ENCODE results near the gene ELP1.

Gene ELP1

GRCh38 chr9:108885643-108886348 is 48.1 kb downstream of the ELP1 start:
- Histone ChIP-seq H3K4me1 (ENCODE audit: insufficient read depth, low read length, severe bottlenecking) (peaks cover 16% of the 10 kb centered on the region), H3K9ac (ENCODE audit: low read length) (no peak overlapping the region), H3K27ac (ENCODE audit: low read depth, low read length, poor library complexity, severe bottlenecking) (peak overlapping the region; percentile 87), H3K4me2 (ENCODE audit: low read length) (peak overlapping the region; percentile 26; the same call in 1 of the 2 replicates), H4K20me1 (ENCODE audit: insufficient read depth, low read length) (no peaks in the 10 kb centered on the region), H3K9me2 (ENCODE audit: low read depth, low read length) (no peaks in the 10 kb centered on the region), H3F3A (ENCODE audit: insufficient read depth, low read length) (no peaks in the 10 kb centered on the region), H3K27me3 (ENCODE audit: insufficient read depth, low read length) (no peaks in the 10 kb centered on the region), H3K4me3 (ENCODE audit: low read depth, low read length, poor library complexity, severe bottlenecking) (no peak overlapping the region), H3K36me3 (ENCODE audit: insufficient read depth, low read length) (peaks cover 56% of the 10 kb centered on the region), H2AFZ (ENCODE audit: low read length) (no peak overlapping the region), H3K79me2 (ENCODE audit: insufficient read depth, low read length) (no peaks in the 10 kb centered on the region), H3K9me3 (ENCODE audit: low read length) (no peaks in the 10 kb centered on the region)
- no peak for TF ChIP-seq EZH2 (IDR thresholded peaks at IDR 0.05; ENCODE audit: borderline replicate concordance, low read length)
- no peak for TF ChIP-seq CTCF (IDR thresholded peaks at IDR 0.05; ENCODE audit: low read length)

GRCh38 chr9:108884701-108885100 is 49.2 kb downstream of the ELP1 start:
- H3K79me2 ChIP-seq (ENCODE audit: insufficient read depth, low read length): no peaks in the 10 kb centered on the region
- H4K20me1 ChIP-seq (ENCODE audit: insufficient read depth, low read length): no peaks in the 10 kb centered on the region
- H3K27me3 ChIP-seq (ENCODE audit: insufficient read depth, low read length): no peaks in the 10 kb centered on the region
- no peak overlapping the region for H3K9ac ChIP-seq (ENCODE audit: low read length)
- H3K9me2 ChIP-seq (ENCODE audit: low read depth, low read length): no peaks in the 10 kb centered on the region
- no peak overlapping the region for H2AFZ ChIP-seq (ENCODE audit: low read length)
- peaks cover 16% of the 10 kb centered on the region for H3K4me1 ChIP-seq (ENCODE audit: insufficient read depth, low read length, severe bottlenecking)
- no peaks in the 10 kb centered on the region for H3F3A ChIP-seq (ENCODE audit: insufficient read depth, low read length)
- no peak for TF ChIP-seq EZH2 (IDR thresholded peaks at IDR 0.05; ENCODE audit: borderline replicate concordance, low read length)
- no peak for TF ChIP-seq CTCF (IDR thresholded peaks at IDR 0.05; ENCODE audit: low read length)
- no peak overlapping the region for H3K4me2 ChIP-seq (ENCODE audit: low read length)
- no peak overlapping the region for H3K27ac ChIP-seq (ENCODE audit: low read depth, low read length, poor library complexity, severe bottlenecking)
- H3K4me3 ChIP-seq (ENCODE audit: low read depth, low read length, poor library complexity, severe bottlenecking): no peak overlapping the region
- no peaks in the 10 kb centered on the region for H3K9me3 ChIP-seq (ENCODE audit: low read length)
- peaks cover 55% of the 10 kb centered on the region for H3K36me3 ChIP-seq (ENCODE audit: insufficient read depth, low read length)

- H3K9me3 ChIP-seq (ENCODE audit: low read length): no peaks in the 10 kb centered on the region
- no peaks in the 10 kb centered on the region for H3K9me2 ChIP-seq (ENCODE audit: low read depth, low read length)
- TF ChIP-seq CTCF (IDR thresholded peaks at IDR 0.05; ENCODE audit: low read length) (no peak), EZH2 (IDR thresholded peaks at IDR 0.05; ENCODE audit: borderline replicate concordance, low read length) (no peak)
- no peak overlapping the region for H3K27ac ChIP-seq (ENCODE audit: low read depth, low read length, poor library complexity, severe bottlenecking)
- peaks cover 59% of the 10 kb centered on the region for H3K36me3 ChIP-seq (ENCODE audit: insufficient read depth, low read length)
- H4K20me1 ChIP-seq (ENCODE audit: insufficient read depth, low read length): no peaks in the 10 kb centered on the region
- no peak overlapping the region for H3K4me2 ChIP-seq (ENCODE audit: low read length)
- peaks cover 16% of the 10 kb centered on the region for H3K4me1 ChIP-seq (ENCODE audit: insufficient read depth, low read length, severe bottlenecking)
- H3K79me2 ChIP-seq (ENCODE audit: insufficient read depth, low read length): no peaks in the 10 kb centered on the region
- no peaks in the 10 kb centered on the region for H3F3A ChIP-seq (ENCODE audit: insufficient read depth, low read length)
- no peak overlapping the region for H3K9ac ChIP-seq (ENCODE audit: low read length)
- no peaks in the 10 kb centered on the region for H3K27me3 ChIP-seq (ENCODE audit: insufficient read depth, low read length)
- H3K4me3 ChIP-seq (ENCODE audit: low read depth, low read length, poor library complexity, severe bottlenecking): no peak overlapping the region
- H2AFZ ChIP-seq (ENCODE audit: low read length): no peak overlapping the region
These were observed 50.8 kb downstream of the ELP1 start for GRCh38 chr9:108883085-108883484.
